ENCODE results near the gene DOK3.

DNA sequence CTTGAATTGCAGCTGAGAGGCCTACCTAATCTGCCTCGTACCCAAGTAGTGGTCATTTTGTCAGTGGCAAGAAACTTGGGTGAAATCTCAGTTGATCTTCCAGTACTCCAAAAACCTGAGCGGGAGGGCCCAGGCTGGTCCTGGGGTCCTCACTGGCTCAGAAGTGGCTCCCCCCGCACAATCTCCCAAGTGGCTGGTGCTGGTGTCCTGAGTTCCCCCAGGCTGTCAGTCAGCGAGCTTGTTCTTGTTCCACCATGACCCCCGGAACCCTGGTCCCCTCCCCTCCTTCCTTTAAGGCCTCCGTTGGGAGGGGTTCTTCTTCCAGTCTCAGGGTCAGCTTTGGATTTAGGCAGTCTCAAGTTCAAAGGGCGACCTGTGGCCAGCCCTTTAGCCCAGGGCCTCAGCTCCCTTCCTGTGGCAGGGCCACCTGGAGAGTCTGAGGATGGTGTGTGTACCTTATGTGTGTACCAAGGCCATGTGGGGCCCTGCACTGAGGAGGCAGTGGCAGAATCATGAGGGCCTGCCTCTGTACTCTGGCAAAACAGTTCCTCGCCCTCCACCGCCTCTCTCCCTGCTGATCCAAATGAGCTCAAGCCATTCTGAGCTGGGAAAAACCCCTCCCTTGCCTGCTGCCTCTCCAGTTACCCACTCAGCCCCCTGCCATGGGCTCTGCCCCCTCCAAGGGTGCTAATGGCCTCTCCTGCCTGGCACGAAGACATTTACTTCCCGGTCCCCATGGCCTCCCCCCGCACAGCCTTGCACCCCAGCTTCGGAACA, 31.7 kb downstream of the DOK3 start:
- TF ChIP-seq, protein P1, sequence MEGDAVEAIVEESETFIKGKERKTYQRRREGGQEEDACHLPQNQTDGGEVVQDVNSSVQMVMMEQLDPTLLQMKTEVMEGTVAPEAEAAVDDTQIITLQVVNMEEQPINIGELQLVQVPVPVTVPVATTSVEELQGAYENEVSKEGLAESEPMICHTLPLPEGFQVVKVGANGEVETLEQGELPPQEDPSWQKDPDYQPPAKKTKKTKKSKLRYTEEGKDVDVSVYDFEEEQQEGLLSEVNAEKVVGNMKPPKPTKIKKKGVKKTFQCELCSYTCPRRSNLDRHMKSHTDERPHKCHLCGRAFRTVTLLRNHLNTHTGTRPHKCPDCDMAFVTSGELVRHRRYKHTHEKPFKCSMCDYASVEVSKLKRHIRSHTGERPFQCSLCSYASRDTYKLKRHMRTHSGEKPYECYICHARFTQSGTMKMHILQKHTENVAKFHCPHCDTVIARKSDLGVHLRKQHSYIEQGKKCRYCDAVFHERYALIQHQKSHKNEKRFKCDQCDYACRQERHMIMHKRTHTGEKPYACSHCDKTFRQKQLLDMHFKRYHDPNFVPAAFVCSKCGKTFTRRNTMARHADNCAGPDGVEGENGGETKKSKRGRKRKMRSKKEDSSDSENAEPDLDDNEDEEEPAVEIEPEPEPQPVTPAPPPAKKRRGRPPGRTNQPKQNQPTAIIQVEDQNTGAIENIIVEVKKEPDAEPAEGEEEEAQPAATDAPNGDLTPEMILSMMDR (IDR thresholded peaks at IDR 0.05; ENCODE audit: poor library complexity, severe bottlenecking) = no peak
- TF ChIP-seq RAD21 (conservative IDR thresholded peaks at IDR 0.05) = no peak
- no peak for TF ChIP-seq MXI1 (conservative IDR thresholded peaks at IDR 0.05; ENCODE audit: poor library complexity, severe bottlenecking)
- TF ChIP-seq EZH2 (IDR thresholded peaks at IDR 0.05; ENCODE audit: borderline replicate concordance, insufficient read depth, low read length, poor library complexity, severe bottlenecking) = no peak
- TF ChIP-seq, protein P2, sequence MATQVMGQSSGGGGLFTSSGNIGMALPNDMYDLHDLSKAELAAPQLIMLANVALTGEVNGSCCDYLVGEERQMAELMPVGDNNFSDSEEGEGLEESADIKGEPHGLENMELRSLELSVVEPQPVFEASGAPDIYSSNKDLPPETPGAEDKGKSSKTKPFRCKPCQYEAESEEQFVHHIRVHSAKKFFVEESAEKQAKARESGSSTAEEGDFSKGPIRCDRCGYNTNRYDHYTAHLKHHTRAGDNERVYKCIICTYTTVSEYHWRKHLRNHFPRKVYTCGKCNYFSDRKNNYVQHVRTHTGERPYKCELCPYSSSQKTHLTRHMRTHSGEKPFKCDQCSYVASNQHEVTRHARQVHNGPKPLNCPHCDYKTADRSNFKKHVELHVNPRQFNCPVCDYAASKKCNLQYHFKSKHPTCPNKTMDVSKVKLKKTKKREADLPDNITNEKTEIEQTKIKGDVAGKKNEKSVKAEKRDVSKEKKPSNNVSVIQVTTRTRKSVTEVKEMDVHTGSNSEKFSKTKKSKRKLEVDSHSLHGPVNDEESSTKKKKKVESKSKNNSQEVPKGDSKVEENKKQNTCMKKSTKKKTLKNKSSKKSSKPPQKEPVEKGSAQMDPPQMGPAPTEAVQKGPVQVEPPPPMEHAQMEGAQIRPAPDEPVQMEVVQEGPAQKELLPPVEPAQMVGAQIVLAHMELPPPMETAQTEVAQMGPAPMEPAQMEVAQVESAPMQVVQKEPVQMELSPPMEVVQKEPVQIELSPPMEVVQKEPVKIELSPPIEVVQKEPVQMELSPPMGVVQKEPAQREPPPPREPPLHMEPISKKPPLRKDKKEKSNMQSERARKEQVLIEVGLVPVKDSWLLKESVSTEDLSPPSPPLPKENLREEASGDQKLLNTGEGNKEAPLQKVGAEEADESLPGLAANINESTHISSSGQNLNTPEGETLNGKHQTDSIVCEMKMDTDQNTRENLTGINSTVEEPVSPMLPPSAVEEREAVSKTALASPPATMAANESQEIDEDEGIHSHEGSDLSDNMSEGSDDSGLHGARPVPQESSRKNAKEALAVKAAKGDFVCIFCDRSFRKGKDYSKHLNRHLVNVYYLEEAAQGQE (IDR thresholded peaks at IDR 0.05; ENCODE audit: borderline replicate concordance) = no peak
- no peak for TF ChIP-seq TAF1 (IDR thresholded peaks at IDR 0.05; ENCODE audit: low read depth)
- TF ChIP-seq EP300 (conservative IDR thresholded peaks at IDR 0.05; ENCODE audit: poor library complexity, severe bottlenecking) = no peak

All from neural cell (in vitro differentiated cells).